OCI-LY3 (cell line): ENCODE measurements around the gene SOX9.
"Not testable (repeated sequence)": the region's sequence is repeated elsewhere in the genome, so short reads cannot be mapped to it uniquely, and the experiment has no call there.

Source experiments
- H2AFZ ChIP-seq: fragments of 200-600, 300-600 bp; shearing (Covaris generic); 2 replicates; pipeline ENCODE4 v1.6.0; 2014; ENCODE audit warnings: antibody characterized with exemption, low read depth, low read length
- H3K27ac ChIP-seq: fragments of 200-600, 300-600 bp; sonication (generic); 2 replicates; pipeline ENCODE4 v1.5.1; 2014; ENCODE audit warnings: mild to moderate bottlenecking, low read length, moderate library complexity, mixed read lengths
- H3K27me3 ChIP-seq: fragments of 200-600, 300-600 bp; sonication (generic); 2 replicates; pipeline ENCODE4 v1.6.1; 2014; ENCODE audit warnings: low read depth, low read length, mixed read lengths
- H3K36me3 ChIP-seq: fragments of 200-600, 300-600 bp; sonication (generic); replicated peaks from 2 replicates; pipeline ENCODE3; 2014; ENCODE audit warnings: low read depth, low read length, mixed read lengths
- H3K4me1 ChIP-seq: fragments of 300-600, 200-600 bp; sonication (generic); 2 replicates; pipeline ENCODE4 v1.6.1; 2014; ENCODE audit warnings: low read length, mixed read lengths
- H3K4me2 ChIP-seq: fragments of 200-600, 300-600 bp; sonication (generic); 2 replicates; pipeline ENCODE4 v1.6.1; 2014; ENCODE audit warnings: low read length, mixed read lengths
- H3K4me3 ChIP-seq: fragments of 300-600, 200-600 bp; sonication (generic); 2 replicates; pipeline ENCODE4 v1.5.1; 2014; ENCODE audit warnings: antibody characterized with exemption, mild to moderate bottlenecking, low read length, moderate library complexity
- H3K79me2 ChIP-seq: fragments of 300-600, 200-600 bp; shearing (Covaris generic); 2 replicates; pipeline ENCODE4 v1.6.1; 2014; ENCODE audit warnings: mild to moderate bottlenecking, low read length, mixed read lengths
- H3K9ac ChIP-seq: fragments of 300-600, 200-600 bp; shearing (Covaris generic); 2 replicates; pipeline ENCODE4 v1.6.0; 2014; ENCODE audit warnings: mild to moderate bottlenecking, low read length, moderate library complexity
- H3K9me3 ChIP-seq: fragments of 200-600, 300-600 bp; shearing (Covaris generic); 2 replicates; pipeline ENCODE4 v1.6.1; 2014; ENCODE audit warnings: low read length, mixed read lengths; ENCODE audit not compliant: insufficient read depth
- H4K20me1 ChIP-seq: fragments of 200-600, 300-600 bp; sonication (generic); 2 replicates; pipeline ENCODE4 v1.6.1; 2016; ENCODE audit warnings: low read length, mixed read lengths; ENCODE audit not compliant: insufficient read depth
- EZH2phosphoT487 ChIP-seq: fragments of 200-600 bp; shearing (Covaris generic); IDR thresholded peaks from 2 replicates; pipeline ENCODE4 v1.6.1; 2018; ENCODE audit warnings: antibody characterized with exemption, mixed run types, low read depth
- TF ChIP-seq, protein P1 (sequence below): fragments of 200-600, 300-600 bp; sonication (generic); IDR thresholded peaks from 2 replicates; pipeline ENCODE4 v1.5.1; 2014; ENCODE audit warnings: antibody characterized with exemption, low read length, low read depth

Gene SOX9

DNA sequence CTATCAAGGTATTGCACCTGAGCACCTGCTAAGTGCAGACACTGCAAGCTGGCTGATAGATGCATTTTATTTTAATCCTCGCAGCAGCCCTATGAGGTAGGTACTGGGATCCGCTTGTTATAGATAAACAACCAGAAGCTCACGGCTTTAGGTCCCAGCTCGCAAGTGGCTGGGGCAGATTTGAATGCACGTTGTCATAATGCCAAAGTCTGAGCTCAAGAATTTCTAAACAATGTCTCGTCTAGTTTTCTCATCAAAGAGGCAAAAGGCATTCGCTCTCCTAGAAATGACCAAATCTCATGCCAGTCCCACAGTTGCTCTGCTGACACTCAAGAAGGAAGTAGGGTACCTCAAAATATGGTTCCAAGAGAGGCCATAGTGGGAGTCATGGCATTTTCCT, 20.5 kb downstream of the SOX9 start:
- H3K27me3 ChIP-seq = 0 out of 2 replicates have a peak, but pooled peaks cover 4% of the 10 kb centered on the region
- no peak overlapping the region for H2AFZ ChIP-seq
- H3K27ac ChIP-seq = no peak overlapping the region
- no peaks in the 10 kb centered on the region for H3K4me1 ChIP-seq
- no peak overlapping the region for H3K4me2 ChIP-seq
- H3K36me3 ChIP-seq = no peaks in the 10 kb centered on the region
- no peak overlapping the region for H3K9ac ChIP-seq
- H3K9me3 ChIP-seq = no peaks in the 10 kb centered on the region
- TF ChIP-seq, protein P1, sequence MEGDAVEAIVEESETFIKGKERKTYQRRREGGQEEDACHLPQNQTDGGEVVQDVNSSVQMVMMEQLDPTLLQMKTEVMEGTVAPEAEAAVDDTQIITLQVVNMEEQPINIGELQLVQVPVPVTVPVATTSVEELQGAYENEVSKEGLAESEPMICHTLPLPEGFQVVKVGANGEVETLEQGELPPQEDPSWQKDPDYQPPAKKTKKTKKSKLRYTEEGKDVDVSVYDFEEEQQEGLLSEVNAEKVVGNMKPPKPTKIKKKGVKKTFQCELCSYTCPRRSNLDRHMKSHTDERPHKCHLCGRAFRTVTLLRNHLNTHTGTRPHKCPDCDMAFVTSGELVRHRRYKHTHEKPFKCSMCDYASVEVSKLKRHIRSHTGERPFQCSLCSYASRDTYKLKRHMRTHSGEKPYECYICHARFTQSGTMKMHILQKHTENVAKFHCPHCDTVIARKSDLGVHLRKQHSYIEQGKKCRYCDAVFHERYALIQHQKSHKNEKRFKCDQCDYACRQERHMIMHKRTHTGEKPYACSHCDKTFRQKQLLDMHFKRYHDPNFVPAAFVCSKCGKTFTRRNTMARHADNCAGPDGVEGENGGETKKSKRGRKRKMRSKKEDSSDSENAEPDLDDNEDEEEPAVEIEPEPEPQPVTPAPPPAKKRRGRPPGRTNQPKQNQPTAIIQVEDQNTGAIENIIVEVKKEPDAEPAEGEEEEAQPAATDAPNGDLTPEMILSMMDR = no peak
- no peak for TF ChIP-seq EZH2phosphoT487
- H3K79me2 ChIP-seq = no peaks in the 10 kb centered on the region
- H4K20me1 ChIP-seq = no peaks in the 10 kb centered on the region
- no peak overlapping the region for H3K4me3 ChIP-seq

DNA sequence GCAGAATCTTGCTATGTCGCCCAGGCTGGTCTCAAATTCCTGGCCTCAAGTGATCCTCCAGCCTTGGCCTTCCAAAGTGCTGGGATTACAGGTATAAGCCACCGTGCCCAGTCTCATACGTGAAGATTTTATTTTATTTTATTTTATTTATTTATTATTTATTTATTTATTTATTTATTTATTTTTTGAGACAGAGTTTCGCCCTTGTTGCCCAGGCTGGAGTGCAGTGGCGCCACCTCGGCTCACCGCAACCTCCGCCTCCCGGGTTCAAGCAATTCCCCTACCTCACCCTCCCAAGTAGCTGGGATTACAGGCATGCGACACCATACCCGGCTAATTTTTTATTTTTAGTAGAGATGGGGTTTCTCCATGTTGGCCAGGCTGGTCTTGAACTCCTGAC, 21.3 kb downstream of the SOX9 start:
- not testable (repeated sequence) for H3K9ac ChIP-seq, H3K79me2 ChIP-seq, H3K27ac ChIP-seq, H3K36me3 ChIP-seq, H3K4me3 ChIP-seq, H4K20me1 ChIP-seq, H2AFZ ChIP-seq, H3K4me1 ChIP-seq, H3K27me3 ChIP-seq, H3K4me2 ChIP-seq, H3K9me3 ChIP-seq

DNA sequence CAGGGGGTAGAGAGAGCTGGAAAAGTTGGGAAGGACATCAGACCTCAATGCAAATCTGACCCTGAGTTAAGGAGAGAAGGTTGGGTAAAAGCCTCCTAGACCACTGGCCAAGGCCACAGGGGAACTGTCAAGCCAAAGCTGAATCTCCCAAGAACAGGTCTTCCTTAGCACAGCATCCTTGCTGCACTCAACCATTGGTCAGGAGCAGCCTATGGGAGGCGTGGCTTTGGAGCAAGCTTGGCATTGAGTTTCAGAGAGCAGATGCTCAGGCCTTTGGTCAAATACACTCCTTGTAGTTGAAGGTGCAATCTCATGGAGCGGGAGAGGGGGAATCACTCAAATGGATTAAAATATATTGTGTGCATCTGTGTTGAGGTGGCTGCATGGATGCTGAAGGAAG, 21.8 kb downstream of the SOX9 start:
- H3K79me2 ChIP-seq = no peaks in the 10 kb centered on the region
- H3K9me3 ChIP-seq = no peaks in the 10 kb centered on the region
- no peak overlapping the region for H3K9ac ChIP-seq
- H2AFZ ChIP-seq = no peak overlapping the region
- TF ChIP-seq, protein P1 = no peak
- no peak for TF ChIP-seq EZH2phosphoT487
- H3K27ac ChIP-seq = no peak overlapping the region
- no peaks in the 10 kb centered on the region for H4K20me1 ChIP-seq
- H3K4me2 ChIP-seq = no peak overlapping the region
- H3K36me3 ChIP-seq = no peaks in the 10 kb centered on the region
- H3K27me3 ChIP-seq = peaks cover 8% of the 10 kb centered on the region; the same call in 1 of the 2 replicates
- H3K4me3 ChIP-seq = no peak overlapping the region
- no peaks in the 10 kb centered on the region for H3K4me1 ChIP-seq

DNA sequence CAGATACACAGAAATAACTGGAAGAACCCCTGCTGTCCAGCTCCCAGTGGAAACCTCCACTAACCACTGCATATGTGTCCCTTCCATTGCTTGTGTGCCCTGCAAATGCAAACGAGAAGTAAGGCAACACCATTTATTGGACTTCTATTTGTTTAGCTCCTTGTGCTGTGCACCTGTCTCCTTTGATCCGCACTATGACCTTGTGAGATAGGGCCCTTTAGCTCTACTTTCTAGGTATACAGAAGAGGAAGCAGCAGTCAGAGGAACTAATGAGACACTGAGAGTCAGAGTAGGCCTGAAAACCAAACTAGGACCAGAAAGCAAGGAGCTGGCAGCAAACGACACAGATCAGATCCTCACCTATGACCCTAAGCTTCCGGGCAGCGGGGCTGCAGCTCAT, 22.4 kb downstream of the SOX9 start:
- TF ChIP-seq EZH2phosphoT487 = no peak
- TF ChIP-seq, protein P1 = no peak
- H3K4me3 ChIP-seq = no peak overlapping the region
- H3K27ac ChIP-seq = no peak overlapping the region
- no peaks in the 10 kb centered on the region for H3K9me3 ChIP-seq
- H3K79me2 ChIP-seq = no peaks in the 10 kb centered on the region
- no peaks in the 10 kb centered on the region for H4K20me1 ChIP-seq
- no peak overlapping the region for H2AFZ ChIP-seq
- H3K4me1 ChIP-seq = no peaks in the 10 kb centered on the region
- no peak overlapping the region for H3K4me2 ChIP-seq
- no peaks in the 10 kb centered on the region for H3K36me3 ChIP-seq
- no peak overlapping the region for H3K9ac ChIP-seq
- peaks cover 10% of the 10 kb centered on the region; the same call in 1 of the 2 replicates for H3K27me3 ChIP-seq

DNA sequence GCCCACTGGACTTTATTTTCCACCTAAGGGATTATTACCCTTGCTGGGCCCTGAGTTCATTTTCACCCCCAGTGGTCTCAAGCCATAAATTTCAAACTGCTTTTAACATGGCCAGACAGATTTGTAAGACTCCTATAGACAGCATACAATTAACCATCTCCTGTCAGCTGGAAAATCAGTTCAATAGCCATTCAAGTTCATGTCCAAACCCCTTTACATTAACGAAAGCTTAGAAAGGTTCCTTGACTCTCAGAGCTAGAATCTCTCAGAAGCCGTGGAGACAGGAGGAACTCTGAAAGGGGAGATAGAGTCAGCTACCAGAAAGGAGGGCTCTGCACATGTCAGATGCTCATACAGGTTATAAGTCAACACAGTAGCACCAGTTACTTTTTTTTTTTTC, 23.3 kb downstream of the SOX9 start:
- Histone ChIP-seq H3K27me3 (peaks cover 10% of the 10 kb centered on the region; the same call in 1 of the 2 replicates), H3K9ac (no peak overlapping the region), H3K36me3 (no peaks in the 10 kb centered on the region), H3K79me2 (no peaks in the 10 kb centered on the region), H3K27ac (no peak overlapping the region), H3K9me3 (no peaks in the 10 kb centered on the region), H3K4me3 (no peak overlapping the region), H2AFZ (no peak overlapping the region), H3K4me2 (no peak overlapping the region), H4K20me1 (no peaks in the 10 kb centered on the region), H3K4me1 (no peaks in the 10 kb centered on the region)
- TF ChIP-seq, protein P1 = no peak
- no peak for TF ChIP-seq EZH2phosphoT487
